Activated CD4-positive, CD25-positive, alpha-beta regulatory T cell (primary cell): ENCODE results near the gene MPPE1.
"Not testable (repeated sequence)": the region's sequence is repeated elsewhere in the genome, so short reads cannot be mapped to it uniquely, and the experiment has no call there.

ENCODE experiments used
- DNase-seq, 4 experiments: peaks; one replicate each; lab custom pipeline; 2025; lab: John Stamatoyannopoulos, UW

Gene MPPE1

GRCh38 chr18:11925800-11926481 lies 17.8 kb upstream of the MPPE1 start:
- no peak for DNase-seq

DNA sequence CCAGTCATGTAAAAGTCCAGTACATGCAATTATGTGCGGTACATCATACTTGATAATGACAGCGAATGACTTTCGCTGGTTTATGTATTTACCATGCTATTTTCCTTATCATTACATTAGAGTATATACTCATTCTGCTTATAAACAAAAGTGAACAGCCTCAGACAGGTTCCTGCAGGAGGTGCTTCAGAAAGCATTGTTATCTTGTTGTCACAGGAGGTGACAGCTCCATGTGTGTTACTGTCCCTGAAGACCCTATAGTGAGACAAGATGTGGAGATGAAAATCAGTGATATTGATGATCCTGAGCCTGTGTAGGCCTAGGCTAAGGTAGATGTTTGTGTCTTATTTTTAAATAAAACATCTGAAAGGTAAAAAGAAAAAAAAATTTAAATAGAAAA lies 15.3 kb upstream of the MPPE1 start:
- DNase-seq = no peak

- DNase-seq = not testable (repeated sequence)
Measured at GRCh38 chr18:11919522-11919921, 11.4 kb upstream of the MPPE1 start.

DNA sequence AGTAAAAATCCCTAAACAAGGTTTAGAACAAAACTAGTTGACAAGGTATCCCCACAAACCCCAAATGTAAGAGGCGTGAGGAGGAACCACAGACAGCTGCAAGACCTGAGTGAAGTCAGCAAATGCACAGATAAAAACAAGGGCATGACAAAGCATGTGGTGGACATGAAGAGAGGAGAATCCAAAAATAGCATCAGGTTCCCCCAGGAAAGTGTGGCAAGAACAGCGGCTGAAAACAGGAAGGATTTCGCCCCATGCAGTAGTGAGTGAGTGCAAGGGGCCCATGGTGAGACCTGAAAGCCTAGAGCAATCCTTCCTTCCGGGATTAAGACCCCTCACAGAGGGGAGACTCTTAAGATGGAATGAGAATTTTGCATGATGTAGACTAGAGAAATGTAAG lies 8.8 kb upstream of the MPPE1 start:
- not testable (repeated sequence) for DNase-seq

GRCh38 chr18:11909591-11910026 lies 1.5 kb upstream of the MPPE1 start:
- DNase-seq = no peak

- DNase-seq = no peak
Measured at GRCh38 chr18:11909061-11909455, 941 bp upstream of the MPPE1 start.

GRCh38 chr18:11906926-11907874 lies 917 bp downstream of the MPPE1 start:
- DNase-seq = no peak

DNA sequence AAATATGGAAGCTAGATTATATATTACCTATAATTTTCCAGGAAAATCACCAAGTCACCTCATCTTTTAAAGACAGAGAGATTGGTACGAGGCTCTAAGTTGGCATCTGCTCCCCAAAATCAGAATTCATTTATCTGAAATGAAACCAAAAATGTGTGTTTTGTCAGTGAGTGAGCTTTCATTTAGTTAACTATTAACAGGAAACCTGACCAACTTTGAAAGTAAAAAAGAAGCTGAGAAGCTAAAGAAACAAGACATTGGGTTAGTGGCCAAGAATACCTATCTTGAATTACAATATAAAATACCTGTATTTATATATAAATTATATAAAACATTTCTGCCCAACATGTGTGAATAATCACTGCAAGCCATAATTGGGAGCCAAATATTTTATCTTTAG lies 1.9 kb downstream of the MPPE1 start:
- DNase-seq = no peak

DNA sequence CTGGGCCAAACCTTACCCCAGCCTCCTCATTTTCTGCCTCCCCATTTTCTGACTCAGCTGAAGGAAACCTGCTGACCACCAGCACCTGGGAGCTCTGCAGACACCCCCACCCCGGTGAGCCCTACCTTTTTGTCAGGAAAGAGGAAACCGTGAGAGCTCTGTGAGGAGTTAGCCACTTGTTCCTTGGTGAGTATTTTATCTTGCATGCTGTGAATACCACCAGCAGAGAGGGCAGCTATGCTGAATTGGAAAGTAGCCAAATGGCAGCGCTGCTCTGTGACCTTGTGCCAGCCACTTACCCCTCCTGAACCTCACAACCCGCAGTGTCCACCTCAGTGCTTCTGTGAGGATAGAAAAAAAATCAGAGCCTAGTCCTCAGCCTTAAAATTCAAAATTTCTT lies 2.5 kb downstream of the MPPE1 start:
- no peak for DNase-seq

DNA sequence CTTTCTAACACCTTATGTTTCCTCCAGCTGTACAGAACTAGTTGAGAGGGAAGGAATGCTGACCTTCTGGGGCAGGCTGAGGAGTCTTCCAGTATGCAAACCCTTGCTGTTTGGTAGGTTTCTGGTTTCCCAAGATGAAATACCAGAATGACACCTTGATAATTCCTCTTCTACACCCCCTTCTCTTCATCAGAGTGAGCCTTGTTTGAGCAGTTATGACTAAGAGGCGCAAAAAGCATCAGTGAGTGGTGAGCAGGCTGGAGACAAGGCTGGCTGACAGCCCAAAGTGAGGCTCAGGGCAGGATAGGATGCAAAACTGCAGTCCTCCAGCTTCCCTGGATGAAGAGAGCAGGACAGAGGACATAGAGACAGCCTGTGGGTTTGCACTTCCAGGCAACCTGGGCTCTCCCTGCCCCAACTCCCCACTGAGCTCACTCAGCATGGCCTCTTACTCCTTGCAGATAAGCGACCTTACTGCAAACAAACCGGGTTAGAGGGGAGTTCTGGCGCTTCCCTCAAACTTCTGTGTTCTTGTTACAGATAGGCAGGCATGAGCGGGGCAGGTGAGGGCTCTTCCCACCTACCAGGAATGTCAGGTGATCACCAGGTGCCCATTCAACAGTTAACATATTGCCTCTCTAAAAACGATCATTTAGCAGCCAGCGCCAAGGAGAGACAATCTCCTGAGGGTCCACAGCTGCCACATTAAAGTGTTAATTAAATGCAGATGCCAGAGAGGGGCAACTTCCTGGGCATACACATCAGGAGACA lies 5.4 kb downstream of the MPPE1 start:
- no peak for DNase-seq

DNA sequence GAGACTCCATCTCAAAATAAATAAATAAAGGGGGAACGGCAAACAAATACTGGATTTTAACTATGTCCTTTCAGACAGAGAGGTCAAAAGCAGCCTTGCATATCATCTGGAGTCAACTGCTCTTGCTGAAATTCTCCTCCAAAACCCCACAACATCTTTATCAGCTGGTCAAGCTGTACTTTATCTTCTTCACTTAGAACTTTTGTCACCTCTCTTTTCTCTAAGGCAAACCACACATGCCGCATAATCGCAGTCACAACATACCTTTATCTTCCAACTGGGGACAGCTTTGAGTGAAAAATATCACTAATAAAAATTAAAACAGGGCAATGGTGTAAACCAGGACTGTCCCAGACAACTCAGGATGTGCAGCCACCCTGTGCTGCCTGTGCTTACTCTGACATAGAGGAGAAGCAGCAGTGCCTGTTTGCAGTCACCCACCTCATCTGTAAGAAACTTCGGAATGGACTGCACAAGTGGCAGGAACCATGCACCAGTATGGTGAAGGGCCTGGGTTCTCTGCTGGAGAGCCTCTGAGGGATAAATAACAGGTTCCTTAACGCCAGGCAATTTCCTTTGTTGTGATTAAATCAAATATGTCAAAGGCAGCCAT lies 6.2 kb downstream of the MPPE1 start:
- DNase-seq = no peak

DNA sequence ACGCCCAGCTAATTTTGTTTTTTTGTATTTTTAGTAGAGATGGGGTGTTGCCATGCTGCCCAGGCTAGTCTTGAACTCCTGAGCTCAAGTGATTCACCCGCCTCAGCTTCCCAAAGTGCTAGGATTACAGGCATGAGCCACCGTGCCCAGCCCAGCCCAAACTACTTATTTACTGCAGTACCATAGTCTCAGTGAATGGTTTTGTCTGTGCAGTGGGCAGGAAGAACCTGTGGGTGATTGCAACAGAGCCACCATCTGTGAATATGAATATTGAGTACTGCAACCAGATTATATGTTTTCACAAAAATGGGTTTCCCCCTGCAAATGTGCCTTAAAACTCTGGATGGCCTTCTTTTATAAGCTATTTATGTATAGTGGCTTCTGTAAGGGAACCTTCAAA lies 9.1 kb downstream of the MPPE1 start:
- no peak for DNase-seq

GRCh38 chr18:11897781-11898180 lies 10.3 kb downstream of the MPPE1 start:
- DNase-seq = no peak

GRCh38 chr18:11892438-11892837 lies 15.7 kb downstream of the MPPE1 start:
- DNase-seq = not testable (repeated sequence)

- DNase-seq = no peak
Measured at GRCh38 chr18:11891737-11892136, 16.4 kb downstream of the MPPE1 start.

DNA sequence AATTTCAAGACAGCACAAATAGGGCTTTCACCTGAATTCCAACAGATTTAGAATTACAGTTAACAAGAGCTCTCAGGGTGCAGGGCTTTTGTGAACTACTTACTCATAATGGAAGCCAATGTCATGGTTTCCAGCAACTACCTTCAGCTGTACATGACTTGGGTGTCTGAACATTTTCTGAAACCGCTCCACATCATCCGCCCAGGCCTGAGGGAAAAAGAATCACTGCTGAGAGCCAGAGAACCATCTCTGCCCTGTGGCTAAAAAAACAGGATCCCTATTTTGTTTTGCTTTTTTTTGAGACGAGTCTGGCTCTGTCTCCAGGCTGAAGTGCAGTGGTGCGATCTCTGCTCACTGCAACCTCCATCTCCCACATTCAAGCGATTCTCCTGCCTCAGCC lies 18.8 kb downstream of the MPPE1 start:
- no peak for DNase-seq

DNA sequence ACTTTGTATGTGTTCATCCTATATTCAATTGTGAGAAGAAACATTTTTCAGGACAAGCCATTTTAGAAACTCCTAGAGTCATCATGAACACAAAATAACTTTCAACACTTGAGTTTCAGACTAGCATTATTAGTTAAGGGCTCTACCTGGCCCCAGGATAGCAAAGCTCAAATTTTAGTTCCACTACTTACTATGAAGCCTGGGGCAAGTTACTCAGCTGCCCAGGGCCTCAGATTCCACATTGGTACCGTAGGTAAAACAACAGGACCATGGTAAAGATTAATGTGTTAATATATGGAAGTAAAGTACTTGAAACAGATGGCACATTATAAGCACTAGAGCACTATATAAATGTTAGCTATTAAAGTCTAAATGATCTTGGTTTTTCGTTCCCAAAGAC lies 19.4 kb downstream of the MPPE1 start:
- no peak for DNase-seq

- DNase-seq = no peak
Measured at GRCh38 chr18:11887328-11888128, 20.6 kb downstream of the MPPE1 start.

DNA sequence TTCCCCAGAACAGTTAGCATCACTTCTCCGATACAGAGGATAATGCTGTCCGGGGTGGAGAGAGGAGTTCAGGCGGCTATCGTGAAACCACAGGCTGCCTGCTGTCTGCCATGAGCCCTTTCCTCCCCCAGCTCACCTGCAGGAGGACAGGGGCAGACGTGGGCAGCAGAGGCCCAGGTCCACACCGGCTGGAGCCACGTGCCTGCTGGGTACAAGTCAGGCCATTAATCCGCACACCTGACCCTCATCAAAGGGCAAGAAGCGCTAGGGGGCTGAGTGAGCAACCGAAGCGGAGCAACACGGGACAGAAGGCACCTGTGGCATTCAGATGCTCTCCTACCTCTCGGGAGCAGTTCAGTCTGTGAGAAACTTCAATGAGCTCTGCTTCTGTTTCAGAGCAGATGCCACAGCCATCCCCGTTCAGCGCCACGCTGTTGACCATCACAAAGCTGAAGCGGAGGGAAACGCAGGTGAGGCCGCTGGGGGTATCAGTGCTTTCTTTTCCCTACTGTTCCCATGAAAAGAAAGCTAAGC lies 21.5 kb downstream of the MPPE1 start:
- no peak for DNase-seq

- DNase-seq = no peak
Measured at GRCh38 chr18:11885278-11885947, 22.7 kb downstream of the MPPE1 start.
